PC-3 (cell line): Measurements from ENCODE around the gene CREG2.

Experiments
- EZH2 ChIP-seq: fragments of 300-600 bp; sonication (generic); IDR thresholded peaks from one replicate; pipeline ENCODE4 v1.6.1; 2017; ENCODE audit warnings: antibody characterized with exemption, mild to moderate bottlenecking, low read length; ENCODE audit not compliant: unreplicated experiment
- EZH2phosphoT487 ChIP-seq: fragments of 300-600 bp; sonication (generic); IDR thresholded peaks from 2 replicates; pipeline ENCODE4 v1.6.1; 2018; ENCODE audit warnings: mild to moderate bottlenecking, antibody characterized with exemption, low read length, borderline replicate concordance
- TF ChIP-seq, protein P1 (sequence below): fragments of 300-600 bp; sonication (generic); conservative IDR thresholded peaks from 2 replicates; pipeline ENCODE4 v1.5.1; 2017; ENCODE audit warnings: antibody characterized with exemption, low read depth, mild to moderate bottlenecking, low read length

DNA sequence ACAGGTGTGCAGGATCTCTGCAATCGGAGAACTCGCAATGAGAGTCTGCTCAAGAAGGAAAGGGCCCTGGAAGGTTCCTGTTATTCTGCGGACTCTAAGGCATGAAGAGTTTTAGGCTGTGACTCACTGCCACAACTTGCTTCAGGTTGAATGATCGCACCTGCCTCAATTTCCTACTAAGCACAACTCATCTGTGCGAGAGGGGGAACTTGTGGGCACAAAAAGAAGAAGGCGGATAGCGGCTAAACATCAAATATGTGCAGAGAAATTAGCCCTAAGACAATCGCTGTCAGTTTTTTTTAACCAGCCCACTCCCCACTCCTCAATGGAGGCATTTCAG is 14.0 kb upstream of the CREG2 start:
- TF ChIP-seq, protein P1, sequence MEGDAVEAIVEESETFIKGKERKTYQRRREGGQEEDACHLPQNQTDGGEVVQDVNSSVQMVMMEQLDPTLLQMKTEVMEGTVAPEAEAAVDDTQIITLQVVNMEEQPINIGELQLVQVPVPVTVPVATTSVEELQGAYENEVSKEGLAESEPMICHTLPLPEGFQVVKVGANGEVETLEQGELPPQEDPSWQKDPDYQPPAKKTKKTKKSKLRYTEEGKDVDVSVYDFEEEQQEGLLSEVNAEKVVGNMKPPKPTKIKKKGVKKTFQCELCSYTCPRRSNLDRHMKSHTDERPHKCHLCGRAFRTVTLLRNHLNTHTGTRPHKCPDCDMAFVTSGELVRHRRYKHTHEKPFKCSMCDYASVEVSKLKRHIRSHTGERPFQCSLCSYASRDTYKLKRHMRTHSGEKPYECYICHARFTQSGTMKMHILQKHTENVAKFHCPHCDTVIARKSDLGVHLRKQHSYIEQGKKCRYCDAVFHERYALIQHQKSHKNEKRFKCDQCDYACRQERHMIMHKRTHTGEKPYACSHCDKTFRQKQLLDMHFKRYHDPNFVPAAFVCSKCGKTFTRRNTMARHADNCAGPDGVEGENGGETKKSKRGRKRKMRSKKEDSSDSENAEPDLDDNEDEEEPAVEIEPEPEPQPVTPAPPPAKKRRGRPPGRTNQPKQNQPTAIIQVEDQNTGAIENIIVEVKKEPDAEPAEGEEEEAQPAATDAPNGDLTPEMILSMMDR = no peak
- TF ChIP-seq EZH2phosphoT487 (no peak), EZH2 (no peak)
